ENCODE data around the gene SPATS2.
"Not testable (repeated sequence)": the region's sequence is repeated elsewhere in the genome, so short reads cannot be mapped to it uniquely, and the experiment has no call there.

The SPATS2 gene

GRCh38 chr12:49414364-49414763, 47.1 kb downstream of the SPATS2 start:
- DNase-seq: no peak

- no peak for DNase-seq
These were observed 48.3 kb downstream of the SPATS2 start for GRCh38 chr12:49415521-49415970.

GRCh38 chr12:49416892-49417291, 49.6 kb downstream of the SPATS2 start:
- DNase-seq: no peak

- DNase-seq: no peak
These were observed 50.3 kb downstream of the SPATS2 start for GRCh38 chr12:49417558-49417957.

GRCh38 chr12:49420556-49420955, 53.3 kb downstream of the SPATS2 start:
- DNase-seq: no peak

DNA sequence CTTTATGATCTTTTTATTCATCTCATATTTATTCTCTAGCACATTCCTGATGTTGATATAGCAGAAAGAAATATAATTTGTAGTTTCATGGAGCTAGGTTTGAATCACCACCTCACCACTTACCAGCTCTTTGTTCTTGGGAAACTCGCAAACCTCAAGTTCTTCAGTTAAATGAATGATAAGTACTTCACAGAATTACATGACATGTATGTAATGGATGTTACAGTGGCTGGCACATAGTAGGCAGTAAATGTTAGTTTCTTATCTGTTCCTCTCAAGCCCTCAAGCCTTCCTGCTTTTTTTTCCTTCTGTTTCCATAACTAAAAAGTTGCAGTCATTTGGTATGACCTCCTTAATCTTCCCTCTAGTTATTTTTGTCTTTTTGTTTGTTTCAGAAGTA, 54.9 kb downstream of the SPATS2 start:
- no peak for DNase-seq

- no peak for DNase-seq
These were observed 61.5 kb downstream of the SPATS2 start for GRCh38 chr12:49428793-49429192.

DNA sequence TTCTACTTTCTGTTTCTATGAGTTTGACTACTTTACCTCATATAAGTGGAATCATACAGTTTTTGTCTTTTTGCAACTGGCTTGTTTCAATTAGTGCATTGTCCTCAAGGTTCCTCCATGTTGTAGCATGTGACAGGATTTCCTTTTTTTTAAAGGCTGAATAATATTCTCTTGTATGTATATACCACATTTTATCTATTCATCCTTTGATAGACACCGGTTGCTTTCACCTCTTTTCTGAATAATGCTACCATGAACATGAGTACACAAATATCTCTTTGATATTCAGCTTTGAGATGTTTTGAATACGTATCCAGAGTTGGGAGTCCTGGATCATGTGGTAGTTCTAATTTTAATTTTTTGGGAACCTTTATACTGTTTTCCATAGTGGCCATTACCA, 65.4 kb downstream of the SPATS2 start:
- DNase-seq: no peak

- DNase-seq: not testable (repeated sequence)
These were observed 69.5 kb downstream of the SPATS2 start for GRCh38 chr12:49436799-49437198.

GRCh38 chr12:49439042-49439441, 71.8 kb downstream of the SPATS2 start:
- DNase-seq: no peak

GRCh38 chr12:49440035-49440434, 72.8 kb downstream of the SPATS2 start:
- DNase-seq: no peak

GRCh38 chr12:49442915-49443314, 75.7 kb downstream of the SPATS2 start:
- DNase-seq: no peak

DNA sequence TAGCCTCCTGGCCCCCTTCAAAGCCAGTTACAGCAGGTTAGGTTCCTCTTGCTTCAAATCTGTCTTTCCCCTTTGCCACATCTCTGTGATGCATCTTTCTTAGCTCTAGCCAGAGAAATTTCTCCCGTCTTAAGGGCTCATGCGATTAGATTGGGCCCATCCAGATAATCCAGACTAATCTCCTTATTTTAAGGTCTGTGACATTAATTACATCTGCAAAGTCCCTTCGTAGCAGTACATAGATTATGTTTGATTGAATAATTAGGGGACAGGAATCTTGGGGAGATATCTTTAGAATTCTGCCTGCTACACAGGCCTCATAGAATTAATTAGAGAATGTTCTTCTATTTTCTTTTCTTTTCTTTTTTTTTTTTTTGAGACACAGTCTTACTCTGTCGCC, 79.3 kb downstream of the SPATS2 start:
- no peak for DNase-seq

- no peak for DNase-seq
These were observed 81.6 kb downstream of the SPATS2 start for GRCh38 chr12:49448858-49449257.

GRCh38 chr12:49451468-49452259, 84.4 kb downstream of the SPATS2 start:
- DNase-seq: no peak

DNA sequence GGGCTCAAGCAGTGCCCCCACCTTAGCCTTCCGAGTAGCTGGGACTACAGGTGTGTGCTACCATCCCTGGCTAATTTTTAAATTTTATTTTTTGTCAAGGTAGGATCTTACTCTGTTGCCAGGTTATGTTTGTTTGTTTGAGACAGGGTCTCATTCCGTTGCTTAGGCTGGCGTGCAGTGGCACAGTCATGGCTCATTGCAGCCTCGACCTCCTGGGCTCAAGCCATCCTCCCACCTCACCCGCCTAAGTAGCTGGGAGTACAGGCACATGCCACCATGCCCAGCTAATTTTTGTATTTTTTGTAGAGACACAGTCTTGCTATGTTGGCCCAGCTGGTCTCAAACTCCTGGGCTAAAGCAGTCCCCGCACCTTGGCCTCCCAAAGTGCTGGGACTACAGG, 88.2 kb downstream of the SPATS2 start:
- no peak for DNase-seq

DNA sequence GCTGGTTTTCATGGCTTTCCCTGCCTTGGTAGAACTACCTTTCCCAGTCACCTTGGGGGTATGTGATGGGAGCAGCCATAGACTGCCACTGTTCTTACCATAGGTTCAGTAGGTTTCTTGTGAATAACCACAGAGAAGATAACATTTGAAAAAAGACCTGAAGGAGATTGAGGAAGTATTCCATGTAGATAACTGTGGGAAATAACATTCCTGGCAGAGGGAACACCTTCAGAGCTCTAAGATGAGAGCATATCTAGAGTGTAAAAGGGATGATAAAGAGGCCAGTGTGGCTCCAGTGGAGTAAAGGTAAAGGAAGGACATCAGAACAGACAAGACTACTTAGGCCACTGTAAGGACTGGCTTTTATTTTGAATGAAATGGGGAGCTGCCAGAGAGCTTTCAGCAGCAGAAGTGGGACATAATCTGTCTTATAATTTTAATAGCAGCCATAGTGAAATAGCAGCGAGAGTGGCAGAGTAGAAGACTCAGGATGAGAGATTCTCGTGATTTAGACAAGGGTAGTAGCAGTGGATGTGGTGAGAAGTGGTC, 88.9 kb downstream of the SPATS2 start:
- DNase-seq: no peak

- no peak for DNase-seq
These were observed 91.6 kb downstream of the SPATS2 start for GRCh38 chr12:49458816-49459215.

- no peak for DNase-seq
These were observed 94.0 kb downstream of the SPATS2 start for GRCh38 chr12:49461221-49461620.

DNA sequence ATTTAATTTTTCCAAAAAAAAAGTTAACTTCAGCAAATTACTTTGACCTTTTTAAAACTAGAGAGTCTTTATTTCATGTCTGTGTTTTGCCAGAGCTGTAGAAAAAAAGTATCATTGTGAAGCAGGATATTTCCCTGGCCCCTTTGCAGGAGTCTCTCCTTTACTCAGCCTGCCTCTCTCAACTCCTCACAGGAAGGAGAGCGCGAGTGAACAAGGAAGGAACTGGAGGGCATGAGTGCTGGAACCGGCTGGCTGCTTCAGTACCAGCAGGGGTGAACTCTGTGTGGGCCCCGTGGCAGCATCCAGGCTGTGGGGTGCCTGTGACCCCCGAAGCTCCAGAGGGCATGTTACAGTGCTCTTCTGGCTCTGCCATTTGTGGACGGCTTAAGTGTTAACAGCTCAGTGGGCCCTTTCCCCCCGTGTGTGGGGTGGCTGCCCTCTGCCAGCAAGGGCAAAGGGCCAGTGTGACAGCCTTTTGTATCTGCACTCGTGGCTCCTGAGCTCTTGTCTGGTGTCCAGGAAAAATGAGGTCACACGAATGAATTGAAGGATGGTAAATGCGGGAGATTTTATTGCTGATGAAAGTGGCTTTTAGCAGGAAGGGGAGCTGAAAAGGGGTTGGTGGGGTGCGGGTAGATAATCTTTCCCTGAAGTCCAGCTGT, 95.0 kb downstream of the SPATS2 start:
- no peak for DNase-seq

DNA sequence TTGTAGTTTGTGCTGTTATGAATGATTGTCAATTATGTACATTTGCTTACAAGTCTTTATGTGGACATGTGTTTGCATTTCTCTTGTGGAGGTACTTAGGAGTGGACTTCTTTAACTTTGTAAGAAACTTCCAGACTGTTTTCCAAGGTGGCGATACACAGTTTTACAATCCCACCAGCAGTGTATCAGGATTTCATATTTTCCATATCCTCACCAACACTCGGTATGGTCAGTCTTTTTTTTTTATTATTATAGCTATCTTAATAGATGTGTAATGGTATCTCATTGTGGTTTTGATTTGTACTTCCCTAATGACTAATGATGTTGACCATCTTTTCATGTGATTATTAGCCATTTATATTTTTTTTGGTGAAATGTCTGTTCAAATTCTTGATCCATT, 97.9 kb downstream of the SPATS2 start:
- no peak for DNase-seq

GRCh38 chr12:49470986-49471385, 103.7 kb downstream of the SPATS2 start:
- no peak for DNase-seq

DNA sequence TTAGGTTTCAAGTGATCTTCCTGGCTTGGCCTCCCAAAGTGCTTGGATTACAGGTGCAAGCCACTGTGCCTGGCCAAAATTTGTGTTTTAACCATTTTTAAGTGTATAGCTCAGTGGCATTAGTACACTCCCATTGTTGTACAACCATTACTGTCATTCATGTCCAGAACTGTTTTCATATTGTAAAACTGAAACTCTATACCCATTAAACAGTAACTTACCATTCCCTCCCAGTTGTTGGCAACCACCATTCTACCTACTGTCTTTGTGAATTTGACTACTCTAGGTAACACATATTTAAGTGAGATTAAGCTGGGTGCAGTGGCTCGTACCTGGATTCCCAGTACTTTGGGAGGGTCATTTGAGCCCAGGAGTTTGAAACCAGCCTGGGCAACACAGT, 104.3 kb downstream of the SPATS2 start:
- no peak for DNase-seq

GRCh38 chr12:49476091-49476490, 108.8 kb downstream of the SPATS2 start:
- DNase-seq: no peak

Data from NCI-H1048 (cell line).